ELR (cell line): ENCODE results near the gene CDK18.

Experiments used
- DNase-seq: peaks from one replicate; pipeline ENCODE4 v3.0.0-alpha.2; 2015; ENCODE audit warnings: low read depth

Gene CDK18

DNA sequence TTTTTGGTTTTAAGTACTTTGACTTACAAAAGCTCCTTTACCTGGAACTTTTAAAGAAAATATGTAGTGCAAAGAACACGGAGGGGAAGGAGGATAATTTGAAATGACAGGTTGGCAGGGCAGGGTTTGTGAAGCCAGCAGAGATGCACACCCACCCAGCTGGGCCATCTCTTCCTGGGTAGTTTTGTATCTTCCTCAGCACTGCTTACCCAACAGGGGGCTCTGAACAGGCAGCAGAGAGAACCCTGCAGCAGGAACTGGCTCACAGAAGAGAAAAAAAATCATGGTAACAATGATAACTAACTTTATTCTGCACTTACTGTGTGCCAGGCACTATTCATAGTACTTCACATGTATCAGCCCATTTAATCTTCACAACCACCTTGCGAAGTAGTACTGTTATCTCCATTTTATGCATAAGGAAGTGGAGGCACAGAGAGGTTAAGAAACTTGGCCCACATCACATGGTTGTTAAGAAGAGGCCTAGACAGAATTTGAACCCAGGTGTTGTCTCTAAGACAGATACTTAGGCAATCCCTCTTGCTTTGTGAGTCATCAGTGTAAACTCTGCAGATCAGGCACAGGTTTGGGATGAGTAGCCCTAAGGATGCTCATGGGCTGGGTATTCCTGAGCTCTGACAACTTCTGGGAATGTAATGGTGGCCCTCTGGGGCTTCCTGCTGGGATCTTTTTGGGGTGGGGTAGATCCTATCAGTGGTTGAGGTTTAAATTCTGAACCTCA, 66.5 kb downstream of the CDK18 start:
- DNase-seq, result no peak

DNA sequence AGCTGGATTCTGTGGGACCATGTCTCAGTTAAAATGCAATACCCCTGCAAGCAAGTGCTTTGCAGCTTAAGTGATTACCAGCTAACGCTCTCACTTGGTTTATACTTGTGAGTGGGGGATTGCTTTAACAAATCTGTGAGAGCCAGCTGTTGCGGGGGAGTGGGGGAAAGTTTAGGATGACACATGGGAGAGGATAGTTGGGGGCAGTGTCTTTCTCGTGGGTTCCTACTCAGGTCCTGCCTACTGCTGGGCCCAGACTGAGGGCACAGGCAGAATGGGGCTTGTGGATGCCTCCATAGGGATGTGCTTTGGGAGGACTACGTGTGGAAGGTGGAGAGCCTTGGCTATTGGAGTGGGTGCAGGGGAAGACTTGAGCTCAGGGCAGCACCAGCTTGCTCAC, 67.3 kb downstream of the CDK18 start:
- no peak for DNase-seq

DNA sequence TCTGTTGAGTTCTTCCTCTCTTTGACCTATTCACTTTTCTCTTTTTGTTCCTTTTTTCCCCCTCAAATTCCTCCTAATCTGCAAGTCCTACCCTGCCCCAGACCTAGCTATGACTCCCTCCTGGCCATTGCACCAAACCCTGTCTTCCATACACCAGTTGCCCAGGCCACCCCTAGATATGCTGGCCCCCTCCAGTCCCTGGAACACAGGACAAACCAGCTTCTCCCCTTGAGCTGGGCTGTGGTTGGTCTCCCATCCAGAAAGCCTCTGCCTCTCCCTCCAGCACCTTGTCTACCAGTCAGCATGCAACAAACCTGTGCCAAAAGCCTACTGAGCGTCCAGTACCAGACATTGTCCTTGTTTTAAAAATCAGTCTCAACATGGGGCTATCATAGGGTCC, 68.0 kb downstream of the CDK18 start:
- DNase-seq, result no peak

DNA sequence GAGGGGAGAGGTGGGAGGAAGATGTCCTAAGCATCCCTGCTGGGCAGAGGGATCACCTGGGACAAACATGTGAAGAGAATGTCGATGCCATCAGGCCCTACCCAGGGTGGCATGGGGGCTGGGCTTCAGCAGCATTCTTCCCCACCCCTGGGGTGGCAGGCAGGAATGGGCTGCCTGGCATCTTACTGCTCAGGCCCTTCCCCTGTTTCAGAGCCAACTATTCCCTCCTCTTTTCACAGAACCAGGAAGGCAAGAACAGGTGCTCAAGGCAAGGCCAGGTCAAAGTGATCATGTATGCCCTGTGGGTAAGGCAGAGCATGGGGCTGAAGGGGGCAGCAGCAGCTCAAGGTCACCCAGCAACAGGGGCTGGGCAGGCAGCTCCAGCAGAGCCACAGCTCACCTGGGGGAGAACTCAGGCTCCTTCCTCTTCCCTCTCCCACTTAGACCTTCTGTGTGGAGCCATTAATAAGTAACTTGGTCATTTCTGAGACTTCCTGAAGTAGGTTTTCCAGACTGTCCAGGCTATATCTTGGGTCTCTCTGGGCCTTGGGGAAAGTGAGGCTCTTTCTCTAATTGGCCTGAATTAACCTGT, 70.9 kb downstream of the CDK18 start:
- no peak for DNase-seq

DNA sequence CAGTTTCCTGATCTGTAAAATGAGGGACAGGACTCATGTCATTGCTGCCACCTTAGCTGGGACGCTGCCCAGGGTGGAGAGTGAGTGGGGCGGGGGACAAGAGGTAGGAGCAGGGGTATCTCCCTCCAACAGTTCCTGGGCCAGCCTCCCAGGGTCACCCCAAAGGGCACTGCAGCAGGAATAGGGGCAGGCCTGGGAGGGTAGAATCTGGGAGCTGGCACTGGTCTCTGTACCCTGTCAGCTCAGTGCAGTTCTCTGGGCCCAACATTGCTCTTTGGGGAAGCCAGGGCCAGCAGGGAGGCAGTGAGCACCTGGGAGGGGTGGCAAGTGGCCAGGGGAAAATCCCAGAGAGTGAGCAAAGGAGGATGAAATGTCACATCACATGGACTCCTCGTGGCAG, 71.5 kb downstream of the CDK18 start:
- DNase-seq, result no peak

DNA sequence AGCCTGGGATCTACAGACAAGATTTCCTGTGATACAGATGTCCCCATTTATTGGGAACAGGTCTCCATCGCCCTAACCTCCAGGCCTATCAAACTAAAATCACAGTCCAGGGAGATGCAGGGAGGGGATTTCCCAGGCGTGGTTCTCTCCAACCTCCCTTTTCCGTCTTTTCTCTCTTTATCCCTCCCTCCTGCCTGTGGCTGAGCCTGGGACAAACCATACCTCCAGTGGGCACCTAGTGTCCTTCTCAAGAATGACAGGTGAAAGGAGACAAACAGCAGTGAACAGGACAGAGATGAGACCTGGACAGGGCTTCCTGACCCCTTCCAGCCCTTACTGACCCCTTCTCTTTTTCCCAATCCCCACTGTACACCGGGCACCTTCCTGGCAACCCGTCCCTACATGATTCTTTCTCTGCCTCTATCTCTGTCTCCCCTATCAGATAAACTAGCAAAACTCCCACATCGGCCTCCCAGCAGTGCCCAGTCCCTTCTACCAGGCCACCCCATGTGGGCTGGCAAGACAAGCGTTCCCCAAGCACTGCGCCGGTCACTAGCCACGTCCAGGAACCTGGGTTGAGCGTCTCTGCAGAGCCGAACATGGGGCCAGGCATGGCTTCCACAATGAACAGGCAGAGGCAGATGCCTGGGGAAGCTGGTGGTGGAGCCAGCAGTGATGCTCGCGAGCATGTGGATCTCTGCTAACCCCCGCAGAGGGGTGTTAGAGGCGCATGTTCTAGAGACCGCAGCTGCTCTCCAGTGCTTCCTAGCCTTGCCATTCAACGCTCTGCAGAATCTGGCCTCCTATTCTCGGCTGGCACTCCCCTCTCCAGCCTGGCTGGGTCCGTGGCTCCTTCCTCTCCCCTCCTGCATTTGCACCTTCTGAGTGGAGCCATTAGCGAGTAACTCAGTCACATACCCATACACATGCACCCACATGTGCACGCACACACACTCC, 72.6 kb downstream of the CDK18 start:
- no peak for DNase-seq

DNA sequence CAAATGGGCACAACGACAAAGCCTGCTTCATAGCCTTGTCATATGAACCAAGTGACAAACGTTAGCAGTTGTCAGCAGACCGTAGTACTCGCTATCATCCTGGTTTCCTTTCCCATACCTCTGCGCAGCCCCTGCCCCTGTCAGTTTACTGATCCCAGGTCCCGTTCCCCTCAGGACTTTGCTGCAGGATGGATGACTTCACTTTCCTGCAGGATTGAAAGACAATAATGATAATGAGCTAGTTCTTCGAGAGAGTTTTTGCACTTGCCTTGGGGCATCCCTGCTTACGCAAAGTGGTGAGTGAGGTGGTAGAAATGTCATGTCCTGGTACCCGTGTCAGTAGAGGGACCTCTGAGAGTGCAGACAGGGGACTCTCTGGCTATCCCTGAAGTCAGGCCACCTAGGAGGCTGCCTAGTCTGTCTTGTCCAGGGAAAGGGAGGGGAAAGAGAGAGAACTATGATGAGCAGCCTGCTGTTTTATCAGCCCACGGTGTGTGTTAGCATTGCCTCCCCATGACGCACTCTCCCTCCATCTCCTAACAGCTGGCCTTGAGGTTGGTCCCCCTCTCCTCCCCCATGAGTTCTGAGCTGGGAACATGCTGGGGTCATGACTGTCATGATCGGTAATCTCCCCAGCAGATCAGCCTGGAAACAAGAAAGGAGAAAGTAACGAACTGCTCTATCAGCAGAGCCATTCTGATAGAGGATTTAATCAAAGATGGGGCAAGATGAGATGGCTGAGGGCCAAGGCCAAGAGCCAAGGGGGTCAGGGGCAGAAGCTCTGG, 73.6 kb downstream of the CDK18 start:
- no peak for DNase-seq

DNA sequence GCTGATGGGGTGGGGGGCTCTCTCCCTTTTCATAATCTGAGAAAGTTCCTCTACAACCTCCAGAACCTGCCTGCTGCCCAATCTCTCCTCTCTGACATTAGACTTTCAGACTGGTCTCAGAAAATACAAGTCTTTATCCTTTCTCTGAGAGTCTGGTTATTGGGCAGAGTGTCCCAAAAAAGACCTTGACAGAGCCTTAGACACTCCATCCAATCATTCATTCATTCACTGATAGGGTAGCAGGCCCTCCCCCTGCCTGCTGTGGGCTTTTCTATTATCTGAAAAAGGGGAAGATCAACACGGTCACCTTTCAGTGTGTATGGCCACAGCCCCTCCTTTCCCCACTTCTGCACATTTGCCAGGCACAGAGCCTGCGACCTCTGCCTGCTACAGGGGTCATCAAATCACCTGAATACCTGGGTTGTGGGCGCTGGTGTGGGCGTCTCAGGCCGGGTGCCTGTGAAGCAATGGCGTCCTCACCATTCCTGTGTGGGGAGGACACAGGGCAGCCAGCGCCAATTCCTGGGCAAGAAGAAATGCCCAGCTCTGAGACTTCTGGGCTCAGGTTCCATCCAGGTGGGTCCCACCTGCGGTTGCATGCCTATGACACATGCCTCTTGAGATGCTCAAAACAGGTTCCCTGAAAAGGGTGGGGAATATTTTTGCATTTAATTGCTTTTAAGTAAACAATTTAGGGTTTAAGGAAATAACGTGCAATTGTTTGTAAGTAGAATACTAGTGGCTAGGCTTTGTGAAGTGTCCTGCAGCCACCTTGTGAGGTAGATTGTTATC, 74.5 kb downstream of the CDK18 start:
- DNase-seq, result no peak

DNA sequence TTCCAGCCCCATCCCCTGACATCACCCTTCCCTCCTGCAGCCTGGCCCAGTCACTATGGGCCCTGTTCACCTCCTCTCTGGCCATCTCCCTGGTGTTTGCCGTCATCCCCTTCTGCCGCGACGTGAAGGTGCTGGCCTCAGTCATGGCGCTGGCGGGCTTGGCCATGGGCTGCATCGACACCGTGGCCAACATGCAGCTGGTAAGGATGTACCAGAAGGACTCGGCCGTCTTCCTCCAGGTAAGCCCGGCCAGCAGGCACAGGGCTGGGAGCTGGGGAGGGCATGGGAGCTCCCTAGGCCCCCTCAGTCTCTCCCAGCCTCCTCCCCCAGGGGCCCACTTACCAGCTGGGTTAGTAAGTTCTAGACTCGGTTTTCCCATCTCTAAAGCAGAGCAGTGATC, 75.2 kb downstream of the CDK18 start:
- no peak for DNase-seq

DNA sequence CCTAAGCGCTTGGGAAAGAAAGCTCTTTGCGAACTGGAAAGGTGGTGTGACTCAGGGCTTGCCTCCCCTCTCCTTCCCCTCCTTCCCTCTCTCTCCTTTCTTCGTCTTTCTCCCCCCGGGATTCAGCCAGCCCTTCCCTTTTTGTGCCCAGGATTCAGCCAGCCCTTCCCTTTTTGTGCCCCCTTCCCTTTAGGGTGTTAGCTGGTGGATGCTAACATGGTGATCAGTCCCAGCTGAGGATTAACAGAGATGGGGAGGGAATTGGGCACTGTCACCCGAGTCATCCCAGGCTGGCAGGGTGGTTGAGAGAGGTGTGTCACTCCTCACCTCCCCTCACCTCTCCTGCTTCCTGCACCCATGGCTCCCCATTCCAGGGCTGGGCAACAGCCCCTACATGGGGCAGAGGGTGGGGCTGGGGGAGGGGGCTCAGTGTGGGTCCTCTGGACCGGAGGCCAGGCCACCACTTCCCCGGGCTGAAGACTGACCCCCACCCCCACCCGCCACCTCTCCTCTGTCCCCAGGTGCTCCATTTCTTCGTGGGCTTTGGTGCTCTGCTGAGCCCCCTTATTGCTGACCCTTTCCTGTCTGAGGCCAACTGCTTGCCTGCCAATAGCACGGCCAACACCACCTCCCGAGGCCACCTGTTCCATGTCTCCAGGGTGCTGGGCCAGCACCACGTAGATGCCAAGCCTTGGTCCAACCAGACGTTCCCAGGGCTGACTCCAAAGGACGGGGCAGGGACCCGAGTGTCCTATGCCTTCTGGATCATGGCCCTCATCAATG, 75.9 kb downstream of the CDK18 start:
- no peak for DNase-seq

DNA sequence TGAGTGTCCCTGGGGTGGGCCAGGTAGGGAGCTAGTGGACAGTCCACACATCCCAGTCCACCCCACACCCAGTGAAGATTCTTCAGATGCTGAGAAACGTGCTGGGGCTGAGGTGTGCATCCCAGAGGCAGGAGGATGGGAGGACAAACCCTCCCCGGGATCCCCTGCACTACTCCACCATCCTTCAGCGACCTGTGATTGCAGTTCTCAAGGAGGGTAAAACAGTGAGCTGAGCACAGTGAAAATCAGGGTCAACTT, 76.4 kb downstream of the CDK18 start:
- DNase-seq, result no peak

DNA sequence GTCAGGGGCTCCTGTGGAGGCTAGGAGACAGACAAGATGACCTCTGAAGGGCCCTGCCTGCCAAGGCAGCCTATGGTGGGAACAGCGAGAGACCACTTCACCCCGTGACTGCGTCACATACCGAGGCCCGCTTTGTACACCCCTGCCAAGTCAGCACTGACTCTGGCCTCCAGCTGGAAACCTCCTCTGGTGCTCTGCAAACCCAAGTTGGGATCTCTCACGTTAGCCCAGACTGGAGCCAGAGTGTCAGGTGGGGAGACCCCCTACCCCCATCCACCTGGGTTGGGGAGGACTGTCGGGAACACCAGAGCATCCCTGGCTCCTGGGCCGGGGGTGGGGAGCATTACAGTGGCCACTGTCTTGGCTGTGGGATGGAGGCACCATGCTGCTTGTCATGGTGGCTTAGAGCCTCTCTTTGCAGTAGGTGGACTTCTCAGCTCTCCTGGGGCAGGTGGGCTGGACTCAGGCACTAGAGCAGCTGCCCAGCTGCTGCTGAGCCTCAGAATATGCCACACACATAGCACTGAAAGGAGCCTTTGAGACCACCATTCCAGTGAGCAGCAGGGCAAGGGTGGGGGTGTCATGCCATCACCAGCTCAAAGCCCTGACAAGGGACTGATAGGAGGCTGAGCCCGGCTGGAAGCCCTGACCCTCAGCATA, 77.0 kb downstream of the CDK18 start:
- no peak for DNase-seq

DNA sequence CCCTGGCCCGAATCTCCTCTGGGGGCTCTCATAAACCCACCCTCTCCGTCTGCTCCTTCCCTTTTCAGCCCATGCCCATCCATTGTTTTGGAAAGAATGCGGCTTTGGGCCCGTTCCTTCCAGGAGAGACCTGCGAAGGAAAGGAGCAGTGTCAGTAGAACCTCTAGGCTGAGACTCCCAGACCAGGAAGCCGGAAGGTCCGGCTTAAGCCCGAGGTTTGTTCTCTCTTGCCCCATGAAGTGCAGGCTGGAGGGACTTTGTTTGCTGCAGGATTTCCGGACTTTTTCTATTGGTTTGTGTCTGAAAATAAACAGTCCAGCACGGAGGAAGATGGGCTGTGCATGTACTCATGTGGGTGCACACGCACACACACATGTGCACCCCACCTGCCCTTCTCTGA, 77.6 kb downstream of the CDK18 start:
- DNase-seq, result no peak
